IMR-90 (cell line): ENCODE results near the gene KRT78. TPM values are rescaled to one million over a fixed set of nuclear protein-coding genes. Genes with fewer than 3 reads are reported as not detected.

Experiments
- ATAC-seq: fragments of 200-7000 bp; cut with Tn5 transposase; 2 replicates; pipeline ENCODE4 v1.9.1; 2020; ENCODE audit warnings: low read depth, mild to moderate bottlenecking, moderate library complexity
- BruUV-seq: library from RNA; stranded (reverse); fragments of 400-500 nt; replicated peaks from 2 replicates; lab custom pipeline; 2021; lab: Mats Ljungman, UMichigan
- CTCF ChIA-PET: fragments of 300-600 bp; formaldehyde crosslinking; extraction: SDS; loops from one replicate; lab custom pipeline; 2021; ENCODE audit warnings: antibody characterized with exemption; lab: Yijun Ruan, JAX
- POLR2A ChIA-PET: fragments of 300-600 bp; sonication (Branson Sonifier 250); formaldehyde crosslinking; loops from one replicate; lab custom pipeline; 2022; ENCODE audit warnings: antibody characterized with exemption; ENCODE audit not compliant: unreplicated experiment; lab: Charles Lee
- DNase-seq: peaks from one replicate; pipeline ENCODE4 v3.0.0; 2013
- H2AFZ ChIP-seq: replicated peaks from 2 replicates; pipeline ENCODE3; 2013; ENCODE audit warnings: low read length, mild to moderate bottlenecking; ENCODE audit not compliant: poor library complexity
- H2AK5ac ChIP-seq: 2 replicates; pipeline ENCODE4 v1.6.1; 2013; ENCODE audit warnings: low read depth, low read length, inconsistent platforms
- H2AK9ac ChIP-seq: replicated peaks from 2 replicates; pipeline ENCODE3; 2013; ENCODE audit warnings: mild to moderate bottlenecking, low read depth, low read length, moderate library complexity; ENCODE audit not compliant: poor library complexity
- H2BK120ac ChIP-seq: 2 replicates; pipeline ENCODE4 v1.6.1; 2013; ENCODE audit warnings: low read depth, low read length, inconsistent platforms
- H2BK15ac ChIP-seq: 3 replicates; pipeline ENCODE4 v1.6.1; 2013; ENCODE audit warnings: low read depth, low read length, inconsistent platforms
- H2BK20ac ChIP-seq: 2 replicates; pipeline ENCODE4 v1.6.1; 2013; ENCODE audit warnings: low read depth, mild to moderate bottlenecking, inconsistent platforms, low read length, moderate library complexity
- H2BK5ac ChIP-seq: 2 replicates; pipeline ENCODE4 v1.6.1; 2013; ENCODE audit warnings: mild to moderate bottlenecking, low read depth, low read length, inconsistent platforms; ENCODE audit not compliant: poor library complexity, severe bottlenecking
- H3K14ac ChIP-seq: replicated peaks from 2 replicates; pipeline ENCODE4 v1.6.1; 2013; ENCODE audit warnings: low read depth, low read length, inconsistent platforms
- H3K18ac ChIP-seq: 2 replicates; pipeline ENCODE4 v1.6.1; 2013; ENCODE audit warnings: low read depth, low read length, control low read depth
- H3K23ac ChIP-seq: 2 replicates; pipeline ENCODE4 v1.6.1; 2013; ENCODE audit warnings: low read depth, low read length, inconsistent platforms
- H3K27ac ChIP-seq: 2 replicates; pipeline ENCODE4 v1.5.1; 2013; ENCODE audit warnings: mild to moderate bottlenecking, control low read depth, low read length; ENCODE audit not compliant: insufficient read depth
- H3K27me3 ChIP-seq: 2 replicates; pipeline ENCODE4 v1.6.1; 2013; ENCODE audit warnings: low read length; ENCODE audit not compliant: control insufficient read depth, insufficient read depth
- H3K36me3 ChIP-seq: 2 replicates; pipeline ENCODE4 v1.6.1; 2013; ENCODE audit warnings: low read length, mixed read lengths; ENCODE audit not compliant: control insufficient read depth, insufficient read depth
- H3K4ac ChIP-seq: 2 replicates; pipeline ENCODE4 v1.6.1; 2013; ENCODE audit warnings: low read depth, low read length, inconsistent platforms
- H3K4me1 ChIP-seq: 2 replicates; pipeline ENCODE4 v1.6.1; 2013; ENCODE audit warnings: low read length, mixed read lengths; ENCODE audit not compliant: control insufficient read depth, insufficient read depth
- H3K4me2 ChIP-seq: 2 replicates; pipeline ENCODE4 v1.6.1; 2013; ENCODE audit warnings: low read depth, mild to moderate bottlenecking, control low read depth, low read length, moderate library complexity
- H3K4me3 ChIP-seq: 2 replicates; pipeline ENCODE4 v1.5.1; 2013; ENCODE audit warnings: low read depth, mild to moderate bottlenecking, control low read depth, low read length, moderate library complexity; ENCODE audit not compliant: insufficient read depth
- H3K56ac ChIP-seq: 2 replicates; pipeline ENCODE4 v1.6.1; 2013; ENCODE audit warnings: low read length, inconsistent platforms; ENCODE audit not compliant: insufficient read depth; ENCODE audit errors: extremely low read depth
- H3K79me1 ChIP-seq, 2 experiments: 2 replicates each; pipeline ENCODE4 v1.6.1; 2013; ENCODE audit warnings: low read length in 2 of 2, inconsistent platforms in 1 of 2, low read depth in 1 of 2
- H3K9ac ChIP-seq: 2 replicates; pipeline ENCODE4 v1.6.1; 2013; ENCODE audit warnings: low read depth, low read length, control low read depth
- H3K9me1 ChIP-seq: 2 replicates; pipeline ENCODE4 v1.6.1; 2013; ENCODE audit warnings: low read length, inconsistent platforms; ENCODE audit not compliant: insufficient read depth
- H3K9me3 ChIP-seq: 2 replicates; pipeline ENCODE4 v1.6.1; 2013; ENCODE audit warnings: low read length; ENCODE audit not compliant: control insufficient read depth, insufficient read depth
- H4K20me1 ChIP-seq: 2 replicates; pipeline ENCODE4 v1.6.1; 2013; ENCODE audit warnings: low read length, inconsistent platforms; ENCODE audit not compliant: insufficient read depth
- H4K5ac ChIP-seq: 2 replicates; pipeline ENCODE4 v1.6.1; 2013; ENCODE audit warnings: mild to moderate bottlenecking, low read depth, low read length, control low read depth
- H4K8ac ChIP-seq, 2 experiments: 2 replicates each; pipeline ENCODE4 v1.6.1; 2013; ENCODE audit warnings: low read depth in 2 of 2, low read length in 2 of 2, control low read depth in 1 of 2, inconsistent platforms in 1 of 2
- H4K91ac ChIP-seq: 2 replicates; pipeline ENCODE4 v1.6.1; 2013; ENCODE audit warnings: low read depth, low read length, inconsistent platforms; ENCODE audit not compliant: insufficient read depth
- BHLHE40 ChIP-seq: fragments of 150-350 bp; IDR thresholded peaks from 2 replicates; pipeline ENCODE4 v1.6.1; 2016; ENCODE audit warnings: mild to moderate bottlenecking, low read depth, low read length
- RFX5 ChIP-seq: IDR thresholded peaks from 2 replicates; pipeline ENCODE4 v1.8.0; 2012; ENCODE audit warnings: low read depth, mild to moderate bottlenecking, low read length, moderate library complexity
- WGBS, 2 experiments: methylation state at CpG; one replicate each; pipeline versions ENCODE4 v1.1.5 to v1.1.7; 2013; ENCODE audit warnings: missing lambda C conversion rate in 2 of 2; ENCODE audit not compliant: insufficient read length in 1 of 2; ENCODE audit errors: extremely low coverage in 2 of 2; 5-methylcytosine and 5-hydroxymethylcytosine counted together
- dilution Hi-C: fragments of 300-500 bp; cut with HindIII; formaldehyde crosslinking; loops from one replicate; pipeline ENCODE4 v1.14.3; 2018; ENCODE audit warnings: low sequenced_read_pairs; ENCODE audit not compliant: unreplicated experiment
- in situ Hi-C: fragments of 300-500 bp; cut with MboI; formaldehyde crosslinking; loops from 3 replicates; pipeline ENCODE4 v1.14.3; 2019; ENCODE audit warnings: low sequenced_read_pairs, inconsistent platforms, mixed read lengths
- intact Hi-C: fragments of 100-400 bp; cut with micrococcal nuclease; formaldehyde crosslinking; loops from 2 replicates; pipeline ENCODE4 v1.10.0; 2022
- polyA plus RNA-seq, 3 experiments: library from polyadenylated mRNA; depleted of rRNA; stranded (reverse); fragments of >200 nt; gene quantifications; 2 replicates each; pipeline ENCODE4 v1.2.3, GENCODE V29; 2012; ENCODE audit warnings: low replicate concordance in 1 of 3
- total RNA-seq: library from RNA; depleted of rRNA; stranded (reverse); fragments of >200 nt; gene quantifications from 2 replicates; pipeline ENCODE4 v1.2.3, GENCODE V29; 2012

The KRT78 gene
- total and polyA plus RNA-seq, 2 of the 4 experiments (the other 2 are of a cell fraction), result not detected

- Histone ChIP-seq H2BK5ac (no peak overlapping the region), H2BK15ac (no peak overlapping the region), H2AK9ac (no peak overlapping the region), H2BK20ac (no peak overlapping the region), H3K9me1 (no peaks in the 10 kb centered on the region), H3K4ac (no peak overlapping the region), H3K14ac (no peak overlapping the region), H3K9ac (no peak overlapping the region), H3K36me3 (no peaks in the 10 kb centered on the region), H4K91ac (no peak overlapping the region), H3K9me3 (no peaks in the 10 kb centered on the region), H3K79me1 (no peaks in the 10 kb centered on the region), H3K4me2 (no peak overlapping the region), H4K8ac (no peak overlapping the region), H3K27me3 (peaks cover 46% of the 10 kb centered on the region), H4K5ac (no peak overlapping the region), H3K23ac (no peak overlapping the region), H3K18ac (no peak overlapping the region), H2AFZ (no peak overlapping the region), H3K4me1 (peaks cover 4% of the 10 kb centered on the region), H4K20me1 (no peaks in the 10 kb centered on the region; the same call in 1 of the 2 replicates), H3K56ac (no peak overlapping the region), H2AK5ac (no peak overlapping the region), H3K27ac (no peak overlapping the region), H3K4me3 (no peak overlapping the region), H2BK120ac (no peak overlapping the region)
- no peak for ATAC-seq
- TF ChIP-seq BHLHE40 (peak; percentile 37; the same call in 1 of the 2 replicates), RFX5 (no peak)
- no peak for DNase-seq
- POLR2A ChIA-PET, result no interaction called here
- dilution Hi-C loops (no loop called here), intact Hi-C loops (no loop called here), in situ Hi-C loops (no loop called here)
- CTCF ChIA-PET, result no interaction called here
- BruUV-seq, result no TSS peak
- no CpG with 5 or more reads among the region's 7 CpGs for WGBS, 2 experiments
These were observed 29.8 kb downstream of the KRT78 start for GRCh38 chr12:52818887-52819420.
